BLaER1 (cell line): ENCODE results near the gene POPDC2.

Experiments used
- H3K27ac ChIP-seq: shearing (Covaris generic); formaldehyde crosslinking; 2 replicates; pipeline ENCODE4 v1.8.1; 2022
- H3K27me3 ChIP-seq: shearing (Covaris generic); formaldehyde crosslinking; 2 replicates; pipeline ENCODE4 v1.8.1; 2022
- H3K36me3 ChIP-seq: shearing (Covaris generic); formaldehyde crosslinking; 2 replicates; pipeline ENCODE4 v1.8.1; 2022
- H3K4me1 ChIP-seq: shearing (Covaris generic); formaldehyde crosslinking; 2 replicates; pipeline ENCODE4 v1.8.1; 2022
- H3K4me2 ChIP-seq: shearing (Covaris generic); formaldehyde crosslinking; 2 replicates; pipeline ENCODE4 v1.8.1; 2022
- H3K4me3 ChIP-seq: shearing (Covaris generic); formaldehyde crosslinking; 2 replicates; pipeline ENCODE4 v1.8.1; 2022
- H3K9ac ChIP-seq: shearing (Covaris generic); formaldehyde crosslinking; 2 replicates; pipeline ENCODE4 v1.8.1; 2022
- H3K9me3 ChIP-seq: shearing (Covaris generic); formaldehyde crosslinking; 2 replicates; pipeline ENCODE4 v1.8.1; 2022
- H4K20me1 ChIP-seq: shearing (Covaris generic); formaldehyde crosslinking; 2 replicates; pipeline ENCODE4 v1.8.1; 2022
- Cebpa-rat ChIP-seq: shearing (Covaris generic); IDR thresholded peaks from 2 replicates; pipeline ENCODE4 v1.8.1; 2022

The POPDC2 gene

DNA sequence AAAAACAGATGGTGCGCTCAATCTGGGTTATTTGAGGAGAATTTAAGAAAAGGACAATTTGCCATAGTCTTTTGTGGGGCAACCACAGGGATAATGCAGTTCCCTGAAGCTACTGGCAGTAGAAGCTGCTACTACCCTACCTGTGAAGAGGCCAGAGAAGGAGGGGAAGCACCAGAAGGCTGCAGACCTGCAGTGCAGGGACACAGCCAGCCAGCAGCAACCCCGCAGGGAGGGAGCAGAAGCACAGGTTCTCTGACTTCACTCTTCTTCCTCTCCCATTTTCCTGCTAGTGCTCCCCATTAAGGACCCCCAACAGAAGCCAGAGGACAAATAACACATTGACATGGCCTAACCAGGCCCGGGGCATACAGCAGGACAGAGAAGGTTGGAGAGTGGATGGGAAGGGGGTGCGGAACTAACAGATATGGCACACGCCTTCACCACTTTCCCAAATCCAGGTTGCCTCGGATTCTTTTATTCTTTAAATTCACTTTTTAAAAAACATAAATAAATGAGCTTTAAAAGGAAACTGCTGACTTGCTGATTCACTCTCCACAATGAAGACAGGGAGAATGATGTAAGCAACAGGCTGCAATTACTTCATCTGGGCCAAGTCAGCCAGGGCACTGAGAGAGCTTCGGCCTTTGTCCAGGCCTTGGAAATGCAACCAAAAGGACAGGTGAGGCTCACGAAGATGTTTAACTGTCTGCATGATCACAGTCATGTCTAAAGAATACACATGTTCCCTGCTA is 30.1 kb downstream of the POPDC2 start:
- no peaks in the 10 kb centered on the region for H3K4me1 ChIP-seq
- no peak overlapping the region for H3K4me2 ChIP-seq
- TF ChIP-seq Cebpa-rat: no peak

DNA sequence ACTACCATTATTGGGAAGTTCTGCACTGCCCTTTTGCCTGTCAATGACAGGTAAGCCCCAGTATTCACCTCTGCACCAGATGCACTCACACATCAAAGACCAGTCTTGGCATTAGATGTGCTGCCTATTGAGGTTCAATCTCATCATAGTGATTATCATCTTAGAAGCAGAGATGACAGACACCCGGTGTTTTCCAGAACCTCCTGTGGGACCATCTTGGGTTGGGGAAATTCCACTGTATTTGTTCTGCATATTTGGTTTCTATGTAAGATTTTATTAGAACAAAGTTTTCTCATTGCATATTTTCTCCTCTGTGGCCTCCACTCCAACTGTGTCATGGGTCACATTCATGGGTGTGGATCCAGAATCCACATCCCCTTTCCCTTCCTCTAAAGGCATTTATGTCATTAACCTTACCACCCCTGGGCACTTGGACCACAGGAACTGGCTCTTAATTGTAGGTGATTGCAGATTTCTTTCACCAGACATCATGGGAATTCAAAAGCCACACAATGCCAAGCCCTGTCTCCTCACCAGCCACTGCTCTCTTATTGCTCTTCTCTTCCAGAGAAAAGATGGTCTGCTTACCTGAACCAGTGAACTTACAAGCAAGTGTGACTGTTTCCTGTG is 31.5 kb downstream of the POPDC2 start:
- Histone ChIP-seq H3K36me3 (no peaks in the 10 kb centered on the region), H3K9me3 (no peaks in the 10 kb centered on the region), H3K4me1 (no peaks in the 10 kb centered on the region), H3K27me3 (no peaks in the 10 kb centered on the region), H3K4me2 (no peak overlapping the region), H3K9ac (no peak overlapping the region), H4K20me1 (no peaks in the 10 kb centered on the region), H3K27ac (no peak overlapping the region), H3K4me3 (no peak overlapping the region)
- TF ChIP-seq Cebpa-rat: no peak

More for the DNA sequence above, 30.1 kb downstream of the POPDC2 start:
- H3K27me3 ChIP-seq: no peaks in the 10 kb centered on the region
- H4K20me1 ChIP-seq: no peaks in the 10 kb centered on the region
- no peaks in the 10 kb centered on the region for H3K9me3 ChIP-seq
- H3K27ac ChIP-seq: no peak overlapping the region
- H3K4me3 ChIP-seq: no peak overlapping the region
- no peak overlapping the region for H3K9ac ChIP-seq
- no peaks in the 10 kb centered on the region for H3K36me3 ChIP-seq

DNA sequence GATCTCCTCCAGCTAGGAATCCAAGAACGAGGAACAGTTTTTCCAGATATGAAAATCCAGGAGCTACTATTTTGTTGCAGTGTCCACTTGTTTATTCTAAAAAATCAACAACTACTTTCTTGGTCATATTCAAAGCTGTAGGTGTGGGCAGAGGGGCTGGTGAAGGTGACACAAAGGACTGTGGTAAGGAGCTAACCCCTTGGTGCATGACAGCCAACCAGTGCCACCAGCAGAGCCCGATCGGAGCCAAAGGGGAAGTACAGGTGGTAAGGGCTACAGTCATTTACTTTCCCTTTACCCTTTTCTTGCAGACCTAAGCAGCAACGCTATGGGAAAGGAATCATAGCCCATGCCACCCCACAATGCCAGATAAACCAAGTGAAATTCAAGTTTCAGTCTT is 32.0 kb downstream of the POPDC2 start:
- no peak for TF ChIP-seq Cebpa-rat
- H3K27me3 ChIP-seq: no peaks in the 10 kb centered on the region

DNA sequence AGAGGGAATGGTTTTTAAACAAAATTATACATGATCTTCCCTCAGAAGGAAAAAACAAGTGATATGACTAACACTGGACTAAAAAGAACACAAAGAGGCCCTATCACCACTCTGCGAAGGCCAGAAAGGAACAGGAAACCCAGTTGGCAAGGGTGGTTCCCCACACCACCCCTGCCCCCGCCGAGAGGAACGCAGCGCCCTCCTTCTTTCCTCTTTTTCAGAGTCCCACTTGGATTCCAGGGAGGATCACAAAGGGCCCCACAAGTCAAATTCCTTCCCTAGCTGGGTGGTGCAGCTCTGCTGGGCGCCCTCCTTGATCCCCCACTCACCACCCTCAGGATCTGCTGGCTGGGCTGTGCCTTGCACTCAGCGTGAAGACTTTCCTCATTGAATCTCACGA is 32.9 kb downstream of the POPDC2 start:
- H4K20me1 ChIP-seq: no peaks in the 10 kb centered on the region
- no peaks in the 10 kb centered on the region for H3K36me3 ChIP-seq
- no peaks in the 10 kb centered on the region for H3K4me1 ChIP-seq
- H3K27ac ChIP-seq: no peak overlapping the region
- no peak for TF ChIP-seq Cebpa-rat
- no peaks in the 10 kb centered on the region for H3K9me3 ChIP-seq
- H3K4me3 ChIP-seq: no peak overlapping the region
- no peaks in the 10 kb centered on the region for H3K27me3 ChIP-seq
- no peak overlapping the region for H3K4me2 ChIP-seq
- H3K9ac ChIP-seq: no peak overlapping the region

More for the DNA sequence above, 32.0 kb downstream of the POPDC2 start:
- Histone ChIP-seq H3K4me1 (no peaks in the 10 kb centered on the region), H4K20me1 (no peaks in the 10 kb centered on the region), H3K9ac (no peak overlapping the region), H3K4me2 (no peak overlapping the region), H3K36me3 (no peaks in the 10 kb centered on the region), H3K27ac (no peak overlapping the region), H3K4me3 (no peak overlapping the region), H3K9me3 (no peaks in the 10 kb centered on the region)

DNA sequence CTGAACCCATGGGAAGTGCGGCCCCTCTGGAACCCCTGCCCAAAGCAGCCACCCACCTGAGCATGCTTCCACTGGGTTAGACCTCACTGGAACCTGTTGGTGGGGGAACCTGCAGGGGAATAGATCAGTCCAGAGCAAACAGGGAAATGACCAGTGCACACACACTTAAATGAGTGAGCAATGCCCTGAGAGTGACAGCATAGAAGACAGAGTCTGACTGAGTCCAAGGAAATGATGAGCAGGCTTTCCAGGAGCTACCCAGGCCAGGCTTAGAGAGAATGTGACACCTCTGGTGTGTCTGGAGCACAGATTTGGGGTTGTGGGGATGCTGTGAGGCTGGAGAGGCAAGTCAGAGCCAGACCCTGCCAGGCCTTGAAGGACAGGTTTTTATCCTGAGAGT is 34.2 kb downstream of the POPDC2 start:
- TF ChIP-seq Cebpa-rat: no peak
- H3K27ac ChIP-seq: no peak overlapping the region
- no peak overlapping the region for H3K4me2 ChIP-seq
- no peak overlapping the region for H3K4me3 ChIP-seq
- no peaks in the 10 kb centered on the region for H3K36me3 ChIP-seq
- no peaks in the 10 kb centered on the region for H4K20me1 ChIP-seq
- no peaks in the 10 kb centered on the region for H3K27me3 ChIP-seq
- H3K9me3 ChIP-seq: no peaks in the 10 kb centered on the region
- no peak overlapping the region for H3K9ac ChIP-seq
- no peaks in the 10 kb centered on the region for H3K4me1 ChIP-seq

DNA sequence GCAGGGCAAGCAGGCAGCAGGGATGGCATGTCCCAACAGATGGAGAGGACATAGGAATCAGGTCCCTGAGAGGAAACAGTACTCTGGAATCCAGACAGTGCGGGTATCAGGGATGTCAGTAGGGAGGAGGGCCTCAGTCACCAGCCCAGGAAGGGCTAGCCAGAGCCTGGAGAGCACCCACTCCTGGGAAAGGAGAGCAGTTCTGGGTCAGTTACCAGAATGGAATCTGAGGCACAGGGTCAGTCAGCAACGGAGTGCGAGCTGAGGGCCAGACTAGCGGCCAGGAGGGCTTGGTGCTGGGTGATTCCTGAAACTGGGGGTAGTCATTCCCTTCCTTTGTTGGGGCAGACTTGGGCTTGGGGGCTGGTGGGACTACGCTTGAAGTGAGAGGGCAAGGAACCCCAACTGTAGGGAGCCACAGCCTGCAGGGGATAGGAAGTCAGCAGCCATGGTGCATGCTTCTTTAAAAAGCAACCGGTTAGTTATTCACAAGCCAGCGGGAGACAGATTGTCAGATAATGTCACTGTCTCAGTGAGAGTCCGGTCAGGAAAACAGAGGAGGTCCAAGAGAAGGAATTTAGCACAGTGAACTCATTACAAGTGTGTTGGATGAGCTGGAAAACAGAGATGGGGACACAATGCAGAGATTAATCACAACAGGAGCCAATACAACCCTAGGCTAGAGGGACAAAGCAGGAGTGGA is 34.8 kb downstream of the POPDC2 start:
- Histone ChIP-seq H3K4me2 (no peak overlapping the region), H3K9ac (no peak overlapping the region), H3K36me3 (no peaks in the 10 kb centered on the region), H3K27ac (no peak overlapping the region), H3K9me3 (no peaks in the 10 kb centered on the region), H4K20me1 (no peaks in the 10 kb centered on the region), H3K4me1 (no peaks in the 10 kb centered on the region), H3K27me3 (no peaks in the 10 kb centered on the region), H3K4me3 (no peak overlapping the region)
- no peak for TF ChIP-seq Cebpa-rat

DNA sequence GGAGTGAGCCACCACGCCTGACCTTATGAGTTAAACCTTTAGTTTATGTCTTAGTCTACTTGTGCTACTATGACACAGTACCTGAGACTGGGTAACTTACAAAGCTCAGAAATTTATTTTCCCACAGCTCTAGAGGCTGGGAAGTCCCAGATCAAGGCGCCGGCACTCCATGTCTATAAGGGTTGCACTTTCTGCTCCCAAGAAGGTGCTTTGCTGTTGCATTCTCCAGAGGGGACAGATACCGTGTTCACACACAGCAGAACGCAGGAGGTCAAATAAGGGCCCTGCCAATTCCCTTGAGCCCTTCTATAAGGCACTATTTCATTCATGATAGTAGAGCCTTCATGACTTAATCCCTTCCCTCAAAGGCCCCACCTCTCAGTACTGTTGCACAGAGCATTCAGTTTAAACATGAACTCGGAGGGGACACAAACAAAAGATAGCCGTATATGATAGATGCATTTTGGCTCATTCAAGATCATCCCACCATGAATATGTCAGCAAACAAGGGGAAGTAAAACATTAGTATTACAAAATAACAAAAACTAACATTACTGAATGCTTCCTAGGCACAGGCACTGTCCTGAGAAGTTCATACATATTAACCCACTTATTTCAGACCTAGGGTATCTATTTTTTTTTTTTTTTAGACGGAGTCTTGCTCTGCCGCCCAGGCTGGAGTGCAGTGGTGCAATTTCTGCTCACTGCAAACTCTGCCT is 36.2 kb downstream of the POPDC2 start:
- H3K9me3 ChIP-seq: no peaks in the 10 kb centered on the region
- H3K27ac ChIP-seq: no peak overlapping the region
- H3K9ac ChIP-seq: no peak overlapping the region
- no peak overlapping the region for H3K4me2 ChIP-seq
- H4K20me1 ChIP-seq: no peaks in the 10 kb centered on the region
- H3K27me3 ChIP-seq: no peaks in the 10 kb centered on the region
- no peak overlapping the region for H3K4me3 ChIP-seq
- no peaks in the 10 kb centered on the region for H3K36me3 ChIP-seq
- no peaks in the 10 kb centered on the region for H3K4me1 ChIP-seq
- TF ChIP-seq Cebpa-rat: no peak

DNA sequence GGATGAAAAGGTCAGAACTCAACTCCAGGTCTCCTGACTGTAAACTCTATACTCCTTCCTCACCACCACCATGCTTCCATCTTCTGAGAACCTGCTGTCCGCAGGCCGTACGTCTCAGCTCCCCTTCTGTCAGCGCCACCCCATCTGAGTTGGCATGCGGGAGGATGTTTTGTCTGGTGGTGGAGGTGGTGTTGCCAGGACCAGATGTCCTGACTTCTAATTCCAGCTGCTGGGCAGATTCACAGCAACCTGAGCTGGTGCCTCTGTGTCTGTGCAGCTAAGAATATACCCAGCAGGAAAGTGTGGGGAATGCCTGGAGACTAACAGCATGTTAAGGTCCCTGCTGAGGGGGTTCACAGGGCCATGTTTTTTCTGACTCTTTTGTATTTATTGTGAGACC is 39.5 kb downstream of the POPDC2 start:
- Histone ChIP-seq H3K9me3 (no peaks in the 10 kb centered on the region), H3K36me3 (no peaks in the 10 kb centered on the region), H4K20me1 (no peaks in the 10 kb centered on the region), H3K9ac (no peak overlapping the region), H3K4me3 (no peak overlapping the region), H3K27ac (no peak overlapping the region), H3K4me1 (no peaks in the 10 kb centered on the region), H3K27me3 (no peaks in the 10 kb centered on the region), H3K4me2 (no peak overlapping the region)
- no peak for TF ChIP-seq Cebpa-rat

DNA sequence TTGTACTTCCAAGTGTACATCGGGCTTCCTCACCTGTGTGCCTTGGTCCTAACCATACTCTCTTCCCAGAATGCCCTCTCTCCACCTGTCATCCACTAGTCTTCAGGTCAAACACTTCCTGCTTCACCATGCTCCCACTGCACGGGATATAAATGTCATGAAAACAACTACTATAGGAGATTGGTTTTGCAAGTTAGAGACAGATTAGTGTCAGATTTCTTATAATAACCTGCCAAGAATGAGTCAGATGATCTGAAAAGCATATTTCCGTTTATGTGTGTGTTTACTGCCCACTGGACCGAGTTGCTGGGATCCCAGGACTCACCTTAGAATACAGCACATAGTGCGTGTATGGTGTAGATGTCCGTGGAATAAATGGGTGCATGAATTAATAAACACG is 41.3 kb downstream of the POPDC2 start:
- Histone ChIP-seq H4K20me1 (no peaks in the 10 kb centered on the region), H3K9me3 (no peaks in the 10 kb centered on the region), H3K9ac (no peak overlapping the region), H3K36me3 (no peaks in the 10 kb centered on the region), H3K27me3 (no peaks in the 10 kb centered on the region), H3K27ac (no peak overlapping the region), H3K4me3 (no peak overlapping the region), H3K4me1 (no peaks in the 10 kb centered on the region), H3K4me2 (no peak overlapping the region)
- no peak for TF ChIP-seq Cebpa-rat

DNA sequence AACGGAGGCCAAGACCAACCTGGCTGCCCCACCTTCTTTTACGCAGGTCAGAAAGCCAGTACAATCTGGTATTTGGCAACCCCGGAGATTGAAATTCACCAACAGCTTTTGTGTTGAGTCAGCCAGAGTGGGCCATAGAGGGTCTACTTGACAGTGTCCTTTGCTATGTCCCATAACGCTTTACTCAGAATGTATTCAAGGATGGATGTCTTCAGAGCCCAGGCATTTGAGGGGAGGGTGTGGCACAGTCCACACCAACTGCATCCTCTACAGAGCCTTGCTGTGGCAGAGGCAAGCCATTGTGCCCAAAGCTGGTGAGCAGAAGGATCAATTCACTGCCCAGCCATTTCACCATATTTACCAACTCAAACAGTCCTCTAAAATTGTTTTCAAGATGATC is 44.3 kb downstream of the POPDC2 start:
- H3K9ac ChIP-seq: no peak overlapping the region
- no peak for TF ChIP-seq Cebpa-rat
- no peak overlapping the region for H3K27ac ChIP-seq
- no peaks in the 10 kb centered on the region for H3K27me3 ChIP-seq
- no peaks in the 10 kb centered on the region for H3K36me3 ChIP-seq
- H3K4me3 ChIP-seq: no peak overlapping the region
- H3K4me2 ChIP-seq: no peak overlapping the region
- H3K4me1 ChIP-seq: no peaks in the 10 kb centered on the region
- no peaks in the 10 kb centered on the region for H3K9me3 ChIP-seq
- H4K20me1 ChIP-seq: no peaks in the 10 kb centered on the region
